GM12878 (cell line): Measurements from ENCODE around the gene PFKFB2. TPM values are rescaled to one million over a fixed set of nuclear protein-coding genes. Genes with fewer than 3 reads are reported as not detected.

Experiments used
- ATAC-seq: fragments of 200-7000 bp; cut with Tn5 transposase; 3 replicates; pipeline ENCODE4 v1.9.1; 2020; ENCODE audit warnings: mild to moderate bottlenecking, moderate library complexity
- BruUV-seq: library from RNA; stranded (reverse); fragments of 400-500 nt; replicated peaks from 2 replicates; lab custom pipeline; 2021; lab: Mats Ljungman, UMichigan
- CTCF ChIA-PET: fragments of 300-600 bp; sonication (Branson Sonifier 250); formaldehyde crosslinking; extraction: SDS; loops from one replicate; lab custom pipeline; 2021; ENCODE audit warnings: inconsistent platforms; lab: Yijun Ruan, JAX
- POLR2A ChIA-PET: fragments of 350-600 bp; formaldehyde crosslinking; extraction: SDS; loops from one replicate; lab custom pipeline; 2021; ENCODE audit warnings: inconsistent platforms; lab: Charles Lee
- RAD21 ChIA-PET: fragments of 300-600 bp; sonication (Branson Sonifier 250); formaldehyde crosslinking; loops from one replicate; lab custom pipeline; 2023; ENCODE audit warnings: antibody characterized with exemption; ENCODE audit not compliant: unreplicated experiment; lab: Charles Lee
- SMC1A ChIA-PET: fragments of 300-600 bp; sonication (Branson Sonifier 250); formaldehyde crosslinking; loops from one replicate; lab custom pipeline; 2023; ENCODE audit not compliant: unreplicated experiment, uncharacterized antibody; lab: Charles Lee
- DNase-seq: peaks from one replicate; pipeline ENCODE4 v3.0.0-alpha.2; 2011; ENCODE audit warnings: low read depth, low spot score
- FAIRE-seq: peaks from 3 replicates; lab custom pipeline; 2011; peaks lifted over from hg19 to GRCh38; lab: Jason Lieb, UNC
- H2AFZ ChIP-seq: 2 replicates; pipeline ENCODE4 v1.6.0; 2011; ENCODE audit warnings: low read depth, low read length, control low read depth; ENCODE audit not compliant: control insufficient read depth
- H3K27ac ChIP-seq: 2 replicates; pipeline ENCODE4 v1.5.1; 2011; ENCODE audit warnings: control low read depth; ENCODE audit not compliant: control insufficient read depth, insufficient read depth
- H3K27me3 ChIP-seq, 2 experiments: replicated peaks in 1 of 2; 2 replicates each; pipeline versions ENCODE4 v1.6.0 to v1.6.1; 2011; ENCODE audit warnings: low read length in 1 of 2; ENCODE audit not compliant: control insufficient read depth in 2 of 2, insufficient read depth in 2 of 2
- H3K36me3 ChIP-seq, 2 experiments: 2 replicates each; pipeline ENCODE4 v1.5.1; 2011; ENCODE audit warnings: low read length in 1 of 2; ENCODE audit not compliant: control insufficient read depth in 2 of 2, insufficient read depth in 2 of 2
- H3K4me1 ChIP-seq: 2 replicates; pipeline ENCODE4 v1.6.1; 2011; ENCODE audit warnings: mild to moderate bottlenecking, low read length, moderate library complexity, mixed read lengths; ENCODE audit not compliant: control insufficient read depth, insufficient read depth
- H3K4me2 ChIP-seq: 2 replicates; pipeline ENCODE4 v1.6.0; 2011; ENCODE audit warnings: control low read depth; ENCODE audit not compliant: control insufficient read depth, insufficient read depth
- H3K4me3 ChIP-seq: fragments of 200-600 bp; sonication (generic); 2 replicates; pipeline ENCODE4 v1.5.1; 2016
- H3K79me2 ChIP-seq: 2 replicates; pipeline ENCODE4 v1.6.0; 2011; ENCODE audit warnings: low read length; ENCODE audit not compliant: control insufficient read depth, insufficient read depth
- H3K9ac ChIP-seq: 2 replicates; pipeline ENCODE4 v1.8.0; 2011; ENCODE audit warnings: low read length, control low read depth, mixed read lengths; ENCODE audit not compliant: control insufficient read depth, insufficient read depth
- H3K9me3 ChIP-seq: replicated peaks from 3 replicates; pipeline ENCODE4 v1.5.1; 2011; ENCODE audit warnings: mild to moderate bottlenecking, low read length; ENCODE audit not compliant: control insufficient read depth, insufficient read depth
- H4K20me1 ChIP-seq: 2 replicates; pipeline ENCODE4 v1.6.0; 2011; ENCODE audit not compliant: control insufficient read depth, insufficient read depth
- ESRRA ChIP-seq: IDR thresholded peaks from 2 replicates; pipeline ENCODE4 v1.6.1; 2012; ENCODE audit warnings: mild to moderate bottlenecking, low read length, improper control_type of control experiment
- EZH2 ChIP-seq: IDR thresholded peaks from 2 replicates; pipeline ENCODE4 v1.6.1; 2012; ENCODE audit warnings: low read depth, mild to moderate bottlenecking, control low read depth, inconsistent platforms, low read length, borderline replicate concordance; ENCODE audit not compliant: control insufficient read depth
- MEF2A ChIP-seq: IDR thresholded peaks from 2 replicates; pipeline ENCODE4 v1.6.1; 2011; ENCODE audit warnings: low read depth, mild to moderate bottlenecking, low read length, moderate library complexity; ENCODE audit not compliant: insufficient read depth
- MTA2 ChIP-seq: fragments of 450-650 bp; IDR thresholded peaks from 2 replicates; pipeline ENCODE4 v1.6.1; 2016; ENCODE audit warnings: low read depth, mild to moderate bottlenecking, moderate library complexity
- NFYA ChIP-seq: IDR thresholded peaks from 2 replicates; pipeline ENCODE4 v1.6.1; 2011; ENCODE audit warnings: low read depth, mild to moderate bottlenecking, low read length, improper control_type of control experiment, borderline replicate concordance
- STAT3 ChIP-seq: IDR thresholded peaks from 2 replicates; pipeline ENCODE4 v1.6.1; 2011; ENCODE audit warnings: low read depth, low read length, improper control_type of control experiment
- WRNIP1 ChIP-seq: IDR thresholded peaks from 2 replicates; pipeline ENCODE4 v1.6.1; 2011; ENCODE audit warnings: low read depth, low read length, improper control_type of control experiment, borderline replicate concordance
- ZNF592 ChIP-seq: fragments of 450-650 bp; IDR thresholded peaks from 2 replicates; pipeline ENCODE4 v1.6.1; 2017; ENCODE audit warnings: mild to moderate bottlenecking, moderate library complexity
- in situ Hi-C: fragments of 300-500 bp; cut with MboI; formaldehyde crosslinking; loops from 9 replicates; pipeline ENCODE4 v1.14.3; 2018; ENCODE audit warnings: mixed read lengths
- intact Hi-C: fragments of 100-400 bp; cut with micrococcal nuclease; formaldehyde crosslinking; loops from one replicate; pipeline ENCODE4 v1.14.2; 2022; ENCODE audit not compliant: unreplicated experiment
- polyA plus RNA-seq, 11 experiments: library from polyadenylated mRNA; depleted of rRNA in 4 of 11; unstranded in 6 of 11; stranded (reverse) in 5 of 11; fragments of >200 nt; fragmentation: Nextera tagmentation in 4 of 11; fragmentation: Illumina TruSeq in 1 of 11; extraction: Ambion mirVana in 4 of 11; extraction: Trizol in 1 of 11; gene quantifications; 1 replicate in 1 of 11; 2 replicates in 10 of 11; pipeline versions ENCODE4 v1.2.1 to v1.2.3, GENCODE V29; 2011 to 2016; ENCODE audit warnings: inconsistent platforms in 2 of 11, missing spikeins in 2 of 11, low read depth in 1 of 11
- total RNA-seq, 4 experiments: library from RNA; depleted of rRNA in 3 of 4; stranded (reverse); fragments of >200 nt in 3 of 4; fragmentation: Illumina TruSeq in 1 of 4; extraction: Trizol in 1 of 4; gene quantifications; 2 replicates each; pipeline versions ENCODE4 v1.2.1 to v1.2.3, GENCODE V29; 2013 to 2021

The PFKFB2 gene
- total and polyA plus RNA-seq, 10 of the 15 experiments (the other 5 are each of a cell fraction or from before 2014, with no cell fraction given), result 0.40 to 1.3 (median 1.0) TPM

- TF ChIP-seq ZNF592 (no peak), ESRRA (no peak), MEF2A (no peak)
These were observed 71.3 kb downstream of the PFKFB2 start (continued) for GRCh38 chr1:207124389-207124788.

GRCh38 chr1:207128336-207128921, 75.4 kb downstream of the PFKFB2 start:
- H3K27ac ChIP-seq, result no peak overlapping the region
- in situ Hi-C loops, result no loop called here
- no peak overlapping the region for H3K9ac ChIP-seq
- ChIA-PET SMC1A (no interaction called here), RAD21 (no interaction called here), POLR2A (interaction anchor here (0.7 kb wide), 1 partner anchor 29 kb away, joined by 3 read pairs; no protein-coding TSS in a partner anchor), CTCF (no interaction called here)
- intact Hi-C loops, result no loop called here
- H3K27me3 ChIP-seq, result no peaks in the 10 kb centered on the region
- no peaks in the 10 kb centered on the region for H3K36me3 ChIP-seq
- no peak for TF ChIP-seq MTA2
- TF ChIP-seq STAT3, result no peak
- TF ChIP-seq EZH2, result no peak
- no peak for TF ChIP-seq WRNIP1
- no peak for TF ChIP-seq NFYA
- BruUV-seq, result no TSS peak
- no peak overlapping the region for H3K4me2 ChIP-seq
- no peak for ATAC-seq
- no peak overlapping the region for H3K4me3 ChIP-seq
- no peaks in the 10 kb centered on the region for H3K79me2 ChIP-seq
- no peaks in the 10 kb centered on the region for H3K4me1 ChIP-seq
- H4K20me1 ChIP-seq, result no peaks in the 10 kb centered on the region
- no peak for DNase-seq
- peaks cover 3% of the 10 kb centered on the region for H3K9me3 ChIP-seq
- FAIRE-seq, result no peak
- no peak overlapping the region for H2AFZ ChIP-seq
